Measurements from ENCODE around the gene PHOSPHO1.
"Not testable (repeated sequence)": the region's sequence is repeated elsewhere in the genome, so short reads cannot be mapped to it uniquely, and the experiment has no call there.

The PHOSPHO1 gene

GRCh38 chr17:49230636-49231562 is at the start of gene PHOSPHO1:
Gene PHOSPHO1 (minus strand): TSS chr17:49230787. CDS start chr17:49226691, 4,096 bp downstream.
- Histone ChIP-seq H3K4me3 (peak within 1 kb of the TSS; percentile 37 to 48 (median 42)), H3K27ac (peak within 1 kb of the TSS in 7 of 21 experiments; percentile 4 to 63 (median 14))

- H3K27ac ChIP-seq = no peak overlapping the region
- H3K4me3 ChIP-seq = no peak overlapping the region
Measured at GRCh38 chr17:49280061-49280460, 49.5 kb upstream of the PHOSPHO1 start.

GRCh38 chr17:49279263-49280015 is 48.9 kb upstream of the PHOSPHO1 start:
- H3K27ac ChIP-seq, H3K4me3 ChIP-seq: not testable (repeated sequence)

- H3K4me3 ChIP-seq = no peak overlapping the region
- no peak overlapping the region for H3K27ac ChIP-seq
Measured at GRCh38 chr17:49278076-49278475, 47.5 kb upstream of the PHOSPHO1 start.

GRCh38 chr17:49277638-49278037 is 47.1 kb upstream of the PHOSPHO1 start:
- H3K27ac ChIP-seq = no peak overlapping the region
- no peak overlapping the region for H3K4me3 ChIP-seq

GRCh38 chr17:49275981-49276380 is 45.4 kb upstream of the PHOSPHO1 start:
- H3K27ac ChIP-seq, H3K4me3 ChIP-seq: not testable (repeated sequence)

- H3K27ac ChIP-seq = no peak overlapping the region
- H3K4me3 ChIP-seq = no peak overlapping the region
Measured at GRCh38 chr17:49269356-49269755, 38.8 kb upstream of the PHOSPHO1 start.

- Histone ChIP-seq H3K4me3 (no peak overlapping the region), H3K27ac (no peak overlapping the region)
Measured at GRCh38 chr17:49267912-49268311, 37.3 kb upstream of the PHOSPHO1 start.

- no peak overlapping the region for H3K4me3 ChIP-seq
- H3K27ac ChIP-seq = peak overlapping the region in 1 of 21 experiments; percentile 29
Measured at GRCh38 chr17:49266233-49266632, 35.6 kb upstream of the PHOSPHO1 start.

GRCh38 chr17:49261540-49261939 is 31.0 kb upstream of the PHOSPHO1 start:
- not testable (repeated sequence) for H3K27ac ChIP-seq, H3K4me3 ChIP-seq

GRCh38 chr17:49260817-49261291 is 30.3 kb upstream of the PHOSPHO1 start:
- H3K27ac ChIP-seq = peak overlapping the region in 20 of 21 experiments; percentile 35 to 95 (median 84)
- peak overlapping the region; percentile 44 to 62 (median 50) for H3K4me3 ChIP-seq

GRCh38 chr17:49260011-49260816 is 29.6 kb upstream of the PHOSPHO1 start:
- Histone ChIP-seq H3K4me3 (peak overlapping the region; percentile 44 to 62 (median 50)), H3K27ac (peak overlapping the region; percentile 35 to 95 (median 84))

GRCh38 chr17:49259663-49260010 is 29.1 kb upstream of the PHOSPHO1 start:
- Histone ChIP-seq H3K27ac (peak overlapping the region; percentile 35 to 95 (median 84)), H3K4me3 (peak overlapping the region; percentile 44 to 62 (median 50))

GRCh38 chr17:49258394-49258793 is 27.8 kb upstream of the PHOSPHO1 start:
- Histone ChIP-seq H3K27ac (no peak overlapping the region), H3K4me3 (no peak overlapping the region)

GRCh38 chr17:49255125-49255524 is 24.5 kb upstream of the PHOSPHO1 start:
- H3K27ac ChIP-seq = no peak overlapping the region
- H3K4me3 ChIP-seq = no peak overlapping the region

- no peak overlapping the region for H3K27ac ChIP-seq
- no peak overlapping the region for H3K4me3 ChIP-seq
Measured at GRCh38 chr17:49254066-49254465, 23.5 kb upstream of the PHOSPHO1 start.

- Histone ChIP-seq H3K27ac (no peak overlapping the region), H3K4me3 (no peak overlapping the region)
Measured at GRCh38 chr17:49252148-49252695, 21.6 kb upstream of the PHOSPHO1 start.

GRCh38 chr17:49249890-49250522 is 19.4 kb upstream of the PHOSPHO1 start:
- Histone ChIP-seq H3K27ac (no peak overlapping the region), H3K4me3 (no peak overlapping the region)

GRCh38 chr17:49249292-49249794 is 18.8 kb upstream of the PHOSPHO1 start:
- Histone ChIP-seq H3K4me3 (no peak overlapping the region), H3K27ac (no peak overlapping the region)
